Colonic mucosa (tissue), 4 donors: ENCODE results near the gene CTNNBIP1. TPM values are rescaled to one million over a fixed set of nuclear protein-coding genes. Genes with fewer than 3 reads are reported as not detected.
A peak's percentile ranks its signal among the peaks of the same experiment; 100 is the strongest.

ENCODE experiments used
- DNase-seq: peaks from one replicate; pipeline ENCODE4 v3.0.0-alpha.2; 2020
- H3K27ac ChIP-seq: fragments of 200-600 bp; one replicate; pipeline ENCODE4 v1.8.0; 2021
- H3K27me3 ChIP-seq: fragments of 200-600 bp; one replicate; pipeline ENCODE4 v1.8.0; 2021
- H3K36me3 ChIP-seq: fragments of 200-600 bp; one replicate; pipeline ENCODE4 v1.8.0; 2021
- H3K4me1 ChIP-seq: fragments of 200-600 bp; one replicate; pipeline ENCODE4 v1.8.0; 2021; ENCODE audit warnings: mild to moderate bottlenecking
- H3K4me3 ChIP-seq: fragments of 200-600 bp; one replicate; pipeline ENCODE4 v1.8.0; 2021
- H3K9ac ChIP-seq, 2 donors: one replicate each; pipeline ENCODE4 v1.7.0; 2013; ENCODE audit warnings: control low read depth in 2 of 2, low read depth in 2 of 2, low read length in 2 of 2
- H3K9me3 ChIP-seq: fragments of 200-600 bp; one replicate; pipeline ENCODE4 v1.8.0; 2021
- intact Hi-C: fragments of 100-400 bp; cut with DNase I; formaldehyde crosslinking; loops from one replicate; pipeline ENCODE4 v1.14.1; 2022
- total RNA-seq, 2 donors: library from RNA; stranded (reverse); fragmentation: NEBNext Ultra II Directional in 1 of 2; extraction: Animal tissue kit (Norgen Biotek cat#: 25700) in 1 of 2; gene quantifications; one replicate each; pipeline ENCODE4 v1.2.1, GENCODE V29; 2021
- TF ChIP-seq, protein P1 (sequence below): fragments of 200-600 bp; IDR thresholded peaks from one replicate; pipeline ENCODE4 v1.8.0; 2022; ENCODE audit warnings: antibody characterized with exemption, mild to moderate bottlenecking
- donor health status: healthy.
- donor health status: DM: no; HTN: no; CAD: no.
- donor health status: DM: no; HTN: no; CAD: no.

CTNNBIP1 gene
- total RNA-seq, 2 donors from 2014 or later: 28.1 to 30.1 TPM

DNA sequence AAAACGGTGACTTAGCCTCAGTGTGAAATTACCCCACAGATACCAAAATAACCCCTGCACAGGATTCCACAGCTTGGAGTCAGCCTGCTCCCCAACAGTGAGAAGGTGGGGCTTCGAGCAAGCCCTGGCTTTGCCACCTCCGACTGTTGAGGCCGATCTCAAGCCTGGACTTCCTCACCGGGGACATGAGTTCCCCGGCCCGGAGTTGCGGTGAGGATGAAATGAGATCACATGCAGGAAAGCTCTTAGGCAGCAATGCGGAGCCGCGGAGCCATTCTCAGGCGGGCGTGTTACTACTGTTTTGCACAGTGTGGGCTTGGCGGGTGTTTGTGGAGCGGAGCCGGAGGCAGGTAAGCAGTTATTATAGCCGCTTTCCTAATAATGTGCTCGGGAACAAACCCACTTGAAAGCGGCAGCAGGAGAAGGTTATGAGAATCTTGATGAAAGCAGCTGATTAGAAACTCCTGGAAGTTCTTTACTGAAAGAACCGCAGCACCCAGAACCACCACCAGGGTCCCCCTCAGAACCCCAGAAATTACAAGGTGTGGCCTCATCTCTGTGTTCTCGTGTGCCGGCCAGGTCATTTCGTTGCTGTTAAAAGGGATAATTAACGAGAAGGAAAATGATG is 82.4 kb downstream of the CTNNBIP1 start:
- DNase-seq: no peak

DNA sequence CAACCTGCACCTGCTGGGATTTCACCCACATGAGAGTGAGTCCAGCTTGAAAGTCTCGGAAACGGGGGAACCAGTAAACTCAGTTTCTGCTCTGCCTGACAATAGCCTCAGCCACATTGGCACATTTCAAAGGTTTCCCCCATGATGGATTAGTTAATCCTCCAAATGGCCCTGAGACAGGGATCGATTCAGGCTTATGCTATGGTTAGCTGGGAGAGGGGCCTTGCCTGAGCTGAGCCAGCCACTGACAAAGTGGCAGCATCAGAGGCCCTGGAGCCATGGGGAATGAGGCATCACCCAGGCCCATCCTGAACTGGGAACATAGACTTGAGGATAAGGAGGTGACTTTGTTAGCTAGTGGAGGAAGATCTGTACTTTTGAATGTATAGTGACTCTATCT is 83.5 kb downstream of the CTNNBIP1 start:
- DNase-seq: no peak
- intact Hi-C loops: no loop called here
- TF ChIP-seq, protein P1, sequence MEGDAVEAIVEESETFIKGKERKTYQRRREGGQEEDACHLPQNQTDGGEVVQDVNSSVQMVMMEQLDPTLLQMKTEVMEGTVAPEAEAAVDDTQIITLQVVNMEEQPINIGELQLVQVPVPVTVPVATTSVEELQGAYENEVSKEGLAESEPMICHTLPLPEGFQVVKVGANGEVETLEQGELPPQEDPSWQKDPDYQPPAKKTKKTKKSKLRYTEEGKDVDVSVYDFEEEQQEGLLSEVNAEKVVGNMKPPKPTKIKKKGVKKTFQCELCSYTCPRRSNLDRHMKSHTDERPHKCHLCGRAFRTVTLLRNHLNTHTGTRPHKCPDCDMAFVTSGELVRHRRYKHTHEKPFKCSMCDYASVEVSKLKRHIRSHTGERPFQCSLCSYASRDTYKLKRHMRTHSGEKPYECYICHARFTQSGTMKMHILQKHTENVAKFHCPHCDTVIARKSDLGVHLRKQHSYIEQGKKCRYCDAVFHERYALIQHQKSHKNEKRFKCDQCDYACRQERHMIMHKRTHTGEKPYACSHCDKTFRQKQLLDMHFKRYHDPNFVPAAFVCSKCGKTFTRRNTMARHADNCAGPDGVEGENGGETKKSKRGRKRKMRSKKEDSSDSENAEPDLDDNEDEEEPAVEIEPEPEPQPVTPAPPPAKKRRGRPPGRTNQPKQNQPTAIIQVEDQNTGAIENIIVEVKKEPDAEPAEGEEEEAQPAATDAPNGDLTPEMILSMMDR: no peak

More for the DNA sequence above, 82.4 kb downstream of the CTNNBIP1 start:
- H3K4me1 ChIP-seq: peaks cover 6% of the 10 kb centered on the region
- H3K27ac ChIP-seq: no peak overlapping the region
- no peaks in the 10 kb centered on the region for H3K9me3 ChIP-seq
- H3K27me3 ChIP-seq: no peaks in the 10 kb centered on the region
- no peak overlapping the region for H3K4me3 ChIP-seq
- no peaks in the 10 kb centered on the region for H3K36me3 ChIP-seq
- intact Hi-C loops: no loop called here
- H3K9ac ChIP-seq: no peak overlapping the region
- TF ChIP-seq, protein P1: no peak

DNA sequence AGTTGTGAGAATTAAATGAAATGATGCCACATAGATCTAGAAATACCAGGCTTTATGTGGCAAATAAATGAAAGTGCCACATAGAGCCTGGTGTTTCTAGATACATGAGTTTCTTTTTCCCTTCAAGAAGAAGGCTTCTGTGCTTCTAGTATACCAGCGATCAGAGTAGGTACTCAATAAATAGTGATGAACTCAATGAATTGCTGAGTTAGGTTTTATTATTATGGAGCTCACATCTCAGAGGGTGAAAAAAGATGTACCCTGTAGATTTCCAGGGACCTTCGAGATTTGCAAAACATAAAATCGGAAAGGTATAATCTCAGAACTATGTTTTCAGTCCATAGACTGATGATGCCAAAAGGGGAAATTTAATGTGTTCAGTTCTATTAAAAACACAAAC is 84.0 kb downstream of the CTNNBIP1 start:
- Histone ChIP-seq H3K27ac (peak overlapping the region; percentile 97), H3K36me3 (no peaks in the 10 kb centered on the region), H3K9me3 (no peaks in the 10 kb centered on the region), H3K9ac (peak overlapping the region in 1 of 2 donors; percentile 35), H3K4me1 (peaks cover 12% of the 10 kb centered on the region), H3K4me3 (no peak overlapping the region), H3K27me3 (no peaks in the 10 kb centered on the region)
- intact Hi-C loops: no loop called here
- TF ChIP-seq, protein P1: no peak
- DNase-seq: no peak

More for the DNA sequence above, 83.5 kb downstream of the CTNNBIP1 start:
- Histone ChIP-seq H3K9ac (peak overlapping the region in 1 of 2 donors; percentile 35), H3K4me3 (no peak overlapping the region), H3K36me3 (no peaks in the 10 kb centered on the region), H3K4me1 (peaks cover 10% of the 10 kb centered on the region), H3K9me3 (no peaks in the 10 kb centered on the region), H3K27me3 (no peaks in the 10 kb centered on the region), H3K27ac (no peak overlapping the region)

DNA sequence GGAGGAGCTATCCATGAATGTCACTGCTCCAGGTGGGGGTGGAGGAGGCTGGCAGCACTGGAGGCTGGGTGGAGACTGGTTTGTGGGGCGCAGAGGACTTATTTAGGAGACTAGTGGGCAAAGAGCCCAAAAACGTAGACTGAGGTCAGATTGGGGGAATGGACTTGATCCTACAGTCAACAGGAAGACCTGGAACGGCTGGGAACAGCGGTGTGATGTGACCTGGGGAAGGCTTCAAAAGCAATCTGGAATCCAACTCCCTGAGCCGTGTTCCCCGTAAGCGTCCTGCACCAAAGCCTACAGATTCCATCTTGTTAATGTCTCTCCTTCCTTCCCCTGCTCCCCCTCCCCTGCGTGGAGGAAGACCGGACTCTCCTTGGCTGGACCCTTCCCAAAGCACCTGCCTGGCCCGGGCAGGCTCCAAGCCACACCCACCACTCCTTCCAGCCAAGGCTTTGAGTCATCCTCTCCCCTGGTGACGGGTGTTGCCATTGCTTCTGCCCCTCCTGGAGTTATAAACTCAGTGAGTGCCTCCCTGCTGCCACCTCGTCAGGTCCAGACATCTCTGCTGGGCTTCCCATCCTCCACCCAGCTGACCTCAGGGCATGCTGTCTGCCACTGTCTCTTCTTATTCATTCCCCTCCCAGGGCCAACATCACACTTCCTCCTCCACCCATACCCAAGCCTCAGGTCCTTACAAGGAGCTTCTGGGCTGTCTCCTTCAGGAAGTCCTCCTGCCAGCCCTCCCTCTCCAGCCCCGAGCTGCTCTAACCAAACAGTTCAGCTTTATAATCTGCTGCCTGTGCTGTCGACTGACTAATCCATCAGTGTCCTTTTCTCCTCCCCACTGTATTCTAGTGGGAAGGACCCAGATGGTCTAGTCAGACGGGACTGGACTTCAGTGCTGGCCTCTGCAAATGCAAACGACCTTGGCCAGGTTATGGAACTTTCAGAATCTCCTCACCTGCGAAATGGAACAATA is 84.7 kb downstream of the CTNNBIP1 start:
- peaks cover 16% of the 10 kb centered on the region for H3K4me1 ChIP-seq
- intact Hi-C loops: no loop called here
- peak overlapping the region; percentile 97 for H3K27ac ChIP-seq
- H3K36me3 ChIP-seq: no peaks in the 10 kb centered on the region
- TF ChIP-seq, protein P1: no peak
- H3K27me3 ChIP-seq: no peaks in the 10 kb centered on the region
- H3K9me3 ChIP-seq: no peaks in the 10 kb centered on the region
- H3K4me3 ChIP-seq: no peak overlapping the region
- H3K9ac ChIP-seq: peak overlapping the region in 1 of 2 donors; percentile 79
- DNase-seq: peak; percentile 94

DNA sequence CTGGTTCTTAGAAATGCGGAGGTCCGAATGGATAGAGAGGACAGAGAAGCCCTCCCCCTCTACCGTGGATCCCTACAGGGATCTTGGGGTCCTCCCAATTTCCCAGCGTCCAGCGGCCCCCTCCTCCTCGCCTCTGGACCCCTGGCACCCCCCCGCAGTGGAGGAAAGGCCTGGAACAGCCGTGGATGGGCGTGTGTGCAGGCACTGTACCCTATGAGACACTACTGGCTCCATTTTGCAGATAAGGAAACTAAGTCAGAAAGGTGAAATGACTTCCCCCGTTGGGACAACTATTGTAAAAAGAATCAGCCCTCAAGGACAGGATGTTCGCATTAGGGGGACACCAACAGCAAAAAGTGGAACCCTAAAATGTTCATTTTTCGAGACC is 85.4 kb downstream of the CTNNBIP1 start:
- TF ChIP-seq, protein P1: no peak
- Histone ChIP-seq H3K36me3 (no peaks in the 10 kb centered on the region), H3K27me3 (no peaks in the 10 kb centered on the region), H3K27ac (peak overlapping the region; percentile 97), H3K9ac (peak overlapping the region in 1 of 2 donors; percentile 79), H3K4me3 (peak overlapping the region; percentile 51), H3K9me3 (no peaks in the 10 kb centered on the region), H3K4me1 (peaks cover 18% of the 10 kb centered on the region)
- DNase-seq: no peak
- intact Hi-C loops: no loop called here
